ENCODE data around the gene ZBTB46.

ZBTB46 gene

GRCh38 chr20:63765082-63765873, 65.8 kb downstream of the ZBTB46 start:
- CTCF ChIA-PET = interaction anchor here (1.0 kb wide), 1 partner anchor 21 kb away, joined by 5 read pairs; no protein-coding TSS in a partner anchor
- TF ChIP-seq, protein P1, sequence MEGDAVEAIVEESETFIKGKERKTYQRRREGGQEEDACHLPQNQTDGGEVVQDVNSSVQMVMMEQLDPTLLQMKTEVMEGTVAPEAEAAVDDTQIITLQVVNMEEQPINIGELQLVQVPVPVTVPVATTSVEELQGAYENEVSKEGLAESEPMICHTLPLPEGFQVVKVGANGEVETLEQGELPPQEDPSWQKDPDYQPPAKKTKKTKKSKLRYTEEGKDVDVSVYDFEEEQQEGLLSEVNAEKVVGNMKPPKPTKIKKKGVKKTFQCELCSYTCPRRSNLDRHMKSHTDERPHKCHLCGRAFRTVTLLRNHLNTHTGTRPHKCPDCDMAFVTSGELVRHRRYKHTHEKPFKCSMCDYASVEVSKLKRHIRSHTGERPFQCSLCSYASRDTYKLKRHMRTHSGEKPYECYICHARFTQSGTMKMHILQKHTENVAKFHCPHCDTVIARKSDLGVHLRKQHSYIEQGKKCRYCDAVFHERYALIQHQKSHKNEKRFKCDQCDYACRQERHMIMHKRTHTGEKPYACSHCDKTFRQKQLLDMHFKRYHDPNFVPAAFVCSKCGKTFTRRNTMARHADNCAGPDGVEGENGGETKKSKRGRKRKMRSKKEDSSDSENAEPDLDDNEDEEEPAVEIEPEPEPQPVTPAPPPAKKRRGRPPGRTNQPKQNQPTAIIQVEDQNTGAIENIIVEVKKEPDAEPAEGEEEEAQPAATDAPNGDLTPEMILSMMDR (conservative IDR thresholded peaks at IDR 0.05; ENCODE audit: low read depth) = no peak
- no peak overlapping the region for H3K27ac ChIP-seq
- DNase-seq (ENCODE audit: low spot score) = no peak
- POLR2A ChIA-PET (ENCODE audit: low non-redundant PET) = no interaction called here

- TF ChIP-seq, protein P1 (conservative IDR thresholded peaks at IDR 0.05; ENCODE audit: low read depth) = no peak
- CTCF ChIA-PET = interaction anchor here (0.7 kb wide), 1 partner anchor 237 kb away, joined by 3 read pairs; no protein-coding TSS in a partner anchor
- no peak for DNase-seq (ENCODE audit: low spot score)
Observed at GRCh38 chr20:63759377-63759901, 71.6 kb downstream of the ZBTB46 start.

DNA sequence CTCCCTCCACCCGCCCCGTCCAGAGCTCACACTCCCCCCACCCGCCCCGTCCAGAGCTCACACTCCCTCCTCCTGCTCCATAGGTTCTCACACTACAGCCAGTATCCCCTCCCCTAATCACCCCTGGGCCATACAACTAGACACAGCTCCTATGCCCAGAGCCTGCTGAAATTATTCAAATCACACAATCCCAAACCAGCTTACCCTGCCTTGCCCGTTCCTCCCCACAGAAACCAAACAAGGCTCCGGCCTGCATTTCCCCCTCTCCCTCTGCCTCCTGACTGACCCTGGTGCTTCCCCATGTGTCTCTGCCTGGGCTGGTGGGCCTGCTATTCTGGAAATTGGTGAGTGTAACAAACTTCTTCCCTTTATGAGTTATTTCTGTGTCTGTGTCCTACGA, 72.9 kb downstream of the ZBTB46 start:
- H3K27ac ChIP-seq = no peak overlapping the region
- ChIA-PET POLR2A (ENCODE audit: low non-redundant PET) (interaction anchor here (0.6 kb wide), 1 partner anchor 103 kb away, joined by 4 read pairs; the partner anchor contains the start of gene ABHD16B), CTCF (interaction anchor here (0.8 kb wide), 1 partner anchor 28 kb away, joined by 3 read pairs; no protein-coding TSS in a partner anchor)
- TF ChIP-seq, protein P1 (conservative IDR thresholded peaks at IDR 0.05; ENCODE audit: low read depth) = no peak
- DNase-seq (ENCODE audit: low spot score) = no peak

More at GRCh38 chr20:63759377-63759901, 71.6 kb downstream of the ZBTB46 start:
- POLR2A ChIA-PET (ENCODE audit: low non-redundant PET) = no interaction called here
- no peak overlapping the region for H3K27ac ChIP-seq

DNA sequence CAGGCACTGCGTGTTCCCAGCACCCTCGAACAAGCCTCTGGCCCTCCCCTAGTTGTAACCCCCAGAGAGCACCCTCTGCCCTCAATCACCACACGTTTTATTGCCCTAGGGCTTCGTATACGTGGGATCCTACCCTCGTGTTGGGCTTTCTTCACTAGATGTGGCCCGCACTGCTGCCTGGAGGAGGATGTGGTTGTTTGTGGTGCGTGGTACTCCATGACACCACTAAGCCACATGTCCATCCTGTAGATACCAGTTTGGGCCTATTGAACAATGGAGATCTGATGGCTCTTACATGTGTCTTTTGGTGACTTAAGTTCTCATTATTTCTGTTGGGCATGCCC, 74.4 kb downstream of the ZBTB46 start:
- ChIA-PET CTCF (no interaction called here), POLR2A (ENCODE audit: low non-redundant PET) (no interaction called here)
- no peak overlapping the region for H3K27ac ChIP-seq
- no peak for DNase-seq (ENCODE audit: low spot score)
- TF ChIP-seq, protein P1 (conservative IDR thresholded peaks at IDR 0.05; ENCODE audit: low read depth) = no peak

DNA sequence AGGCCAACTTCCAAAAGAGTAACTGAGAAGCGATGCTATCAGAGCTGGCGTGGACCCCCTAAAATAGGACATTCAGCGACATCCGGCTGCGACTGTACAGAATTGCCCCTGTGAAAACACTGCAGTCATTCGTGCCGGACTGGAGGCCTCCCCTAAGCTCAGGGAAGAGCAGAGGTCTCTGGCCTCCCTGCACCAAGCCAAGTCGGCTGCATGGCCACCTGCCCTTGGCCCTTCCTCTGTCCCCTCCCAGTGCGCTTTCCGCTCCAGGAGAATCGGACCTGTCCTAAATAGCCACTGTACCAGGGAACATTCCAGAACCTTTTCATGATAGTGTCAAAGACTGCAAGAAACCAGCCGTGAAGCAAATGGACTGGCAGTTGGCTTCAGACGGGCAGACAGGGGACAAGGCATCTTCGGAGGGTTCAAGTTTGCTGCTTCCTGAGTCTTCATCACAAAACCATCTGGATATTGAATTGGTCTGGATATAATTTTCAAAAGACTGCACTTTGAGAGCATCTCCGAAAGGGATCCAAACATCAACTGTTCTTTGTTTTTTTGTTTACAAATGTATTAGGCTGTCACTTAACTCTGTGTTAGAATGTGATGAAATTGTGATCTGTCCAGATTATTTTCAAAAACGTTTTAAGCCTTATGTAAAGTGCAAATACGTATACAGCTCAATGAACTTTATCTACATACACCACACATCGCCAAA, 75.0 kb downstream of the ZBTB46 start:
- ChIA-PET POLR2A (ENCODE audit: low non-redundant PET) (no interaction called here), CTCF (interaction anchor here (0.7 to 0.9 kb wide), 2 partner anchors 30 to 328 kb away, joined by 3 read pairs; partner anchors contain the start of gene LKAAEAR1)
- DNase-seq (ENCODE audit: low spot score) = no peak
- no peak overlapping the region for H3K27ac ChIP-seq
- TF ChIP-seq, protein P1 (conservative IDR thresholded peaks at IDR 0.05; ENCODE audit: low read depth) = no peak

- TF ChIP-seq, protein P1 (conservative IDR thresholded peaks at IDR 0.05; ENCODE audit: low read depth) = no peak
- ChIA-PET POLR2A (ENCODE audit: low non-redundant PET) (no interaction called here), CTCF (interaction anchor here (0.6 kb wide), 2 partner anchors 21 to 32 kb away, joined by 3 to 4 read pairs; no protein-coding TSS in a partner anchor)
- DNase-seq (ENCODE audit: low spot score) = no peak
- H3K27ac ChIP-seq = no peak overlapping the region
Observed at GRCh38 chr20:63754008-63754407, 77.1 kb downstream of the ZBTB46 start.

Data from RWPE1 (cell line).